ENCODE data around the gene MTHFD1L. TPM values are rescaled to one million over a fixed set of nuclear protein-coding genes. Genes with fewer than 3 reads are reported as not detected.
A peak's percentile ranks its signal among the peaks of the same experiment; 100 is the strongest.
"Not testable (repeated sequence)": the region's sequence is repeated elsewhere in the genome, so short reads cannot be mapped to it uniquely, and the experiment has no call there.

Gene MTHFD1L
- polyA plus RNA-seq, 4 donors = 17.0 to 18.1 (median 17.4) TPM

- not testable (repeated sequence) for DNase-seq (ENCODE audit: low read depth in 4 of 4, low spot score in 2 of 4)
These were observed 221.6 kb downstream of the MTHFD1L start for GRCh38 chr6:151087055-151087454.

DNA sequence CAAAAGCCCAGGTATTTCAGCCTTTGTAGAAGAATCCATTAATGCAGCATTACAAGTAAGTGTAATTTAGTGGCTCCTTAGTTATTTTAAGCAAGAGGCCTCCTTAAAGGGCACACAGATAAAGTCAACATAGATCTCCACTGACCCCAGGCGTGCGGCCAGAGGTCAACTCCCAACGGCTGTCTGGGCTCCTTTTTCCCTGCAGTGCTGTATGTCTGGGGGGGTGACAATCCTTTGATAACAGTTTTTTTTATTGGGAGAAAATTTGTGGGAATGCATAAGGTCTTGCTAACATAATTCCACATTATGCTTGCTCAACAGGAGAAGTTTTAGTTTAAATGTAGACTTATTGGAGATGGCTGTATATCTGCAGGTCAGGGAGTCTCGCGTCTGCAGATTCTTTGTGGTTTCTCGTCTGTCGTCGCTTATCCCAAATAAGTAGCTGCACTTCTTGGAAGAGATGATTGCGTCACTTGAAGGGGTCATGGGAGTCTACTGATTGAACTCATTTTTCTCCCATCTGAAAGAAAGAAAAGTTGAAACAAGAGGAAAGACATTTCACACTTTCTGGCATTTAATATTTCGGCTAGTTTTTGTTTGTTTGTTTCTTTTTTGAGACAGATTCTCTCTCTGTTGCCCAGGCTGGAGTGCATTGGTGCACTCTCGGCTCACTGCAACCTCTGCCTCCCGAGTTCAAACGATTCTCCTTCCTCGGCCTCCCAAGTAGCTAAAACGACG lies 222.5 kb downstream of the MTHFD1L start:
- DNase-seq (ENCODE audit: low read depth in 4 of 4, low spot score in 2 of 4) = no peak

GRCh38 chr6:151088599-151088935 lies 223.1 kb downstream of the MTHFD1L start:
- DNase-seq (ENCODE audit: low read depth in 4 of 4, low spot score in 2 of 4) = no peak

DNA sequence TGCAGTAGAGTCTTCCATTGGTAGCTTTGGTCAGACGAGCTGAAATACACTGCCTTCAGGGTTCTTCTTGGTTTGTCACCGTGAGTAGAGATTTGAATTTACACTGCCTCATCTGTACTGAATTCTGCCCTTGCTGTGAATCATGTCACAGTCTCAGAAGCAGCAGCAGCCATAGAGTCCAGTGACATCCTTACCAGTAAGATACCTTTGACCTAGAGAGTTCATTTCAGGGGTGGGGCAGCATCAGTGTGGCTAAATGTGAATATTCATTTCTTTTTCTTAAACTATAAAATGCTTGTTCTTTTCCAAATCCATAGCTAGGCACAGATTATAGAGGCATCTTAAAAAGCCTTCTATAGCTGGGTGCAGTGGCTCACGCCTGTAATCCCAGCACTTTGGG lies 223.5 kb downstream of the MTHFD1L start:
- no peak for DNase-seq (ENCODE audit: low read depth in 4 of 4, low spot score in 2 of 4)

GRCh38 chr6:151089978-151090377 lies 224.5 kb downstream of the MTHFD1L start:
- peak in 1 of 4 donors; percentile 54 for DNase-seq (ENCODE audit: low read depth in 4 of 4, low spot score in 2 of 4)

- DNase-seq (ENCODE audit: low read depth in 4 of 4, low spot score in 2 of 4) = no peak
These were observed 226.1 kb downstream of the MTHFD1L start for GRCh38 chr6:151091571-151091970.

DNA sequence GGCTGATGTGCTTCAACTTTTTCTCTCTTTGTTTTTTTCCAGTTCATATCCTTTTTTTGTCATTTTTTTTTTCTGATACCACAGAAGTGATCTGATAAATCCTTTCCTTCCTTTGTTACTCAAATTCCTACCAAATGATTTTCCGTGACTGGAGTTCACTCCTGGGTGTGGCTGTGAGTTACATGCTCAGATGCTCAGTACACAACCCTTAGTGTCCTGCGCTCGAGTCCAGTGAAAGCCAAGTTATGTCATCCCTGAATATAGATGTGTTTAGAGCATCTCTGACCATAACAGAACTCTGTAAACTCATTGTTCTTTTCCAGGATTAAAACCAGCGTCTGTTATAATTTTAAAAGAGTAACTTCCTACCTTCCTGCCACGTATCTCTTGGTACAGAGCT lies 227.1 kb downstream of the MTHFD1L start:
- no peak for DNase-seq (ENCODE audit: low read depth in 4 of 4, low spot score in 2 of 4)

- DNase-seq (ENCODE audit: low read depth in 4 of 4, low spot score in 2 of 4) = no peak
These were observed 228.2 kb downstream of the MTHFD1L start for GRCh38 chr6:151093706-151094105.

GRCh38 chr6:151095538-151096254 lies 230.2 kb downstream of the MTHFD1L start:
- DNase-seq (ENCODE audit: low read depth in 4 of 4, low spot score in 2 of 4) = no peak

GRCh38 chr6:151096255-151096612 lies 230.7 kb downstream of the MTHFD1L start:
- no peak for DNase-seq (ENCODE audit: low read depth in 4 of 4, low spot score in 2 of 4)

GRCh38 chr6:151096691-151097606 lies 231.4 kb downstream of the MTHFD1L start:
- no peak for DNase-seq (ENCODE audit: low read depth in 4 of 4, low spot score in 2 of 4)

- DNase-seq (ENCODE audit: low read depth in 4 of 4, low spot score in 2 of 4) = no peak
These were observed 232.7 kb downstream of the MTHFD1L start for GRCh38 chr6:151098166-151098565.

DNA sequence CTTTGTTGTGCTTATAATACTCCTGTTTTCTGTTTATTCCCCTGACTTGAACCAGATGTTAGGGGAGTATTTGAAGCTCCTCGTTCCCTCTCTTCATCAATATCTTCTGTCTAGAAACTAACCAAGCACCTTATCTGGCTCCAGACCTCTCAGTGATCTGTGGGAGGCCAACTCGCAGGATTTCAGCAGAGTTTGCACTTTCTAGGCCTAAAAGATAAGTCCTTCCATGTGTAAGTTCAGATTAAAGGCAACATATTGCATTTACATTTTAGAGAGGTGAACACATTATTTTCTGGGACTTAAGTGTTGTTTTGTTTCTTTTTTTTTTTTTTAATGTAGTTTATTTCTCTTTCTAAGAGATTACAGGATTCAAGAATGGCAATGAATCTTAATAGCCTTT lies 234.8 kb downstream of the MTHFD1L start:
- no peak for DNase-seq (ENCODE audit: low read depth in 4 of 4, low spot score in 2 of 4)

- no peak for DNase-seq (ENCODE audit: low read depth in 4 of 4, low spot score in 2 of 4)
These were observed 235.8 kb downstream of the MTHFD1L start for GRCh38 chr6:151101161-151101815.

DNA sequence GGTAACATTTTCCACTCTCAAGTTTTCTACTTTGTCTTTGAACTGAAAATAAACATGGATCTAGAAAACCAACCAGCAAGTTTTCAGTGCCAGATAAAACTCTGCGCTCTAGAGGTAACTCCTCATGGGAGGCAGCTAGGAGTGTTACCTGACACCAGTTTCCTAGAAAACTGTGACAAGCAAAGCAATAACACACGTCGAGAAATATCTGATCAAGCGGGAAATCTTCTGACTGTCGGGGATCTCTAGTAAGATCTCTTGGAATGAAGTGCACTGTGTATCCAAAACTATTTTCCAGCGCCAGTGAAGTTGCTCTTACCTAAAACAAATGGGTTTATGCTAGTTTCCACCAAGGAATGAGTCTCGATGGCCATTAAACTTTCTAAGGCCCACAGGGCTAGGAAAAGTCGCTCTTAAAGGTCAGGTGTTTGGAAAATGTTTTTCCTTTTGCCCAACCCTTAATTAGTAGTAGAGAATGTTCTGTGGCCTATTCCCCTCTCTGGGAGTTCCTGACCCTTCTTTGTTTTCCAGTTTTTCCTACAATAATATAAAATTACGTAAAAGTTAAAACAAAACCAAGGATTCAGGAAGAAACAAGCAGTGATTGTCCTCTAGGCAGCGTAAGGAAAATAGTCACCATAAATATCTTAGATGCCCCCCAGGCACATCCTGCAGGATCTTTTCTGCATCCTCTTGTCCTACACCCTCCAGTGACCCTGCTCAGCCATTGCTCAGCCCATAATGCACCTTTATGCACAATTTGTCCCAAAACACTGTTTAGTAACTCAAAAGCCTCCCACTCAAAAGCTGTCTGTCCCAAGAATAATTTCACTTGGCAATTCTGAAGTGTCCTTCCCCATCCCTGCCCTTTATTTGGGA lies 236.6 kb downstream of the MTHFD1L start:
- no peak for DNase-seq (ENCODE audit: low read depth in 4 of 4, low spot score in 2 of 4)

GRCh38 chr6:151103266-151103665 lies 237.8 kb downstream of the MTHFD1L start:
- DNase-seq (ENCODE audit: low read depth in 4 of 4, low spot score in 2 of 4) = no peak

DNA sequence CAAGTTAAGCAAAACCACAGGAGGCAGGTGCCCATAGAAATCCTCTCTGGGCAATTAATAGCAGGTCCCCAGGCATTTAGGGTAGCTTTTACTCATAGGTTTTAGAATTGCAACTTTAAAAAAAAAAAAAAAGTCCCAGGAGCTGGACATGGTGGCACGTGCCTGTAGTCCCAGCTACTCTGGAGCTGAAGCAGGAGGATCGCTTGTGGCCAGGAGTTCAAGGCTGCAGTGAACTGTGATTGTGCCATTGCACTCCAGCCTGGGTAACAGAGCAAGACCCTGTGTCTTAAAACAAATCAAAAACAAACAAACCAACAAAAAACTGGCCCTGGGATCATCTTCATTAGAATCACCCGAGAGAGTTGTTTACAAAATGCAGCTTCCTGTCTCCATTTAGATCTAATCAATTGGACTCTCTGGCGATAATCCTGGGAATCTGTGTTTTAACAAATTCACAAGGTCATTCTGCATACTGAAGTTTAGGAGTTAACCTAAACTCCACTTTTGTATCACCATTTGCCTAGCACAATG lies 242.5 kb downstream of the MTHFD1L start:
- no peak for DNase-seq (ENCODE audit: low read depth in 4 of 4, low spot score in 2 of 4)

DNA sequence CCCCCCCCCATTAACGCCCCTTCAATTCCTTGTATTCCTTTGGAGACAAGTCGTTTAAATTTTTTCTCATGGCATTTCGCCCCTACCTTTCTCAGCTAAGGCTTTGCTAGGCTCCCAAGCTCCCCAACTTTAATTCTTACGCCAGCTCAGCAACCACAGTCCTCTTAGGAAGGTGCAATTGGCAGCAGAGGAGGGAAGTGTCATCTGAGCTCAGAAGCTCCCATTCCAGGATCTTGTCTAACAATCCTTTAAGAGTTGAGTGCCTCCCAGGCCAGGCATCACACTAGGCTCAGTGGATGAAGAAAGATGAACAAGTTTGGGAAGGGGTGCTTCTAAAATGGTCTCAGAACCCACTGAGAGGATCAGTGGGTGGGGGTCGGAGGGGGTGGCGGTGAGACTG lies 243.0 kb downstream of the MTHFD1L start:
- DNase-seq (ENCODE audit: low read depth in 4 of 4, low spot score in 2 of 4) = no peak

DNA sequence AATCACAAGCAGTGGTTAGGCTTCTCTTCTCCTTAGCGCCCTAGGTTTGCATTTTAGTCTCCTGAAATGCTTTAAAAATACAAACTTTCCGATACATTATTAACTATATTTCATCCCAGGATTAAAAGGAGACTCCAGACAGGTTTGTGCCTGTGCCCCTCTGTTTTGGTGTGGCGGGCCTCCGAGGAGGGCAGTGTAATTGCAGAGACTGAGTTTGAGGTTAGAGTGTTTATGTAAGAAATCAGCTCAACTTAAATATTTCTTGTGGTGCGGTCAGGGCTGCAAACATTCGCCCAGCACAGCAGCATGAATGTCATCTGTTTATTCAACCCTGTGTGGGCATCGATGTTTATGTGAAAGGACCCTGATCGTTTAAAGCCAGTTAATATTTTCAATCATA lies 243.9 kb downstream of the MTHFD1L start:
- no peak for DNase-seq (ENCODE audit: low read depth in 4 of 4, low spot score in 2 of 4)

All from left renal cortex interstitium (tissue), 4 donors.